Hepatocyte (in vitro differentiated cells): ENCODE results near the gene PPFIBP2. TPM values are rescaled to one million over a fixed set of nuclear protein-coding genes. Genes with fewer than 3 reads are reported as not detected.

Experiments
- DNase-seq: peaks from one replicate; pipeline ENCODE4 v3.0.0-alpha.2; 2016; ENCODE audit warnings: low spot score
- H2AFZ ChIP-seq: fragments of 200-600 bp; sonication (generic); 2 replicates; pipeline ENCODE4 v1.6.0; 2016; ENCODE audit warnings: antibody characterized with exemption, mild to moderate bottlenecking
- H3K27ac ChIP-seq: fragments of 200-600 bp; sonication (generic); 2 replicates; pipeline ENCODE4 v1.5.1; 2016; ENCODE audit warnings: mild to moderate bottlenecking
- H3K27me3 ChIP-seq: fragments of 200-600 bp; sonication (generic); 2 replicates; pipeline ENCODE4 v1.6.1; 2016
- H3K36me3 ChIP-seq: fragments of 200-600 bp; sonication (generic); replicated peaks from 2 replicates; pipeline ENCODE4 v1.5.1; 2016; ENCODE audit warnings: low read depth; ENCODE audit not compliant: insufficient read depth
- H3K4me1 ChIP-seq: fragments of 200-600 bp; sonication (generic); 2 replicates; pipeline ENCODE4 v1.5.1; 2016; ENCODE audit warnings: mild to moderate bottlenecking, moderate library complexity; ENCODE audit not compliant: insufficient read depth
- H3K4me2 ChIP-seq: fragments of 200-600 bp; sonication (generic); 2 replicates; pipeline ENCODE4 v1.6.0; 2016
- H3K4me3 ChIP-seq: fragments of 200-600 bp; sonication (generic); 2 replicates; pipeline ENCODE4 v1.5.1; 2016; ENCODE audit warnings: mild to moderate bottlenecking
- H3K79me2 ChIP-seq: fragments of 200-600 bp; sonication (generic); 2 replicates; pipeline ENCODE4 v1.6.0; 2017; ENCODE audit warnings: mild to moderate bottlenecking
- H3K9me2 ChIP-seq: fragments of 200-600 bp; sonication (generic); replicated peaks from 2 replicates; pipeline ENCODE4 v1.6.0; 2017; ENCODE audit warnings: mild to moderate bottlenecking; ENCODE audit not compliant: insufficient read depth
- H3K9me3 ChIP-seq: fragments of 200-600 bp; sonication (generic); 2 replicates; pipeline ENCODE4 v1.5.1; 2016; ENCODE audit warnings: low read depth, mild to moderate bottlenecking
- H4K20me1 ChIP-seq: fragments of 200-600 bp; sonication (generic); 2 replicates; pipeline ENCODE4 v1.6.0; 2016; ENCODE audit warnings: mild to moderate bottlenecking; ENCODE audit not compliant: insufficient read depth, poor library complexity, severe bottlenecking
- EZH2 ChIP-seq: fragments of 200-600 bp; sonication (generic); IDR thresholded peaks from 2 replicates; pipeline ENCODE4 v1.6.1; 2016; ENCODE audit warnings: antibody characterized with exemption, mild to moderate bottlenecking, borderline replicate concordance
- EZH2phosphoT487 ChIP-seq: fragments of 200-600 bp; sonication (generic); IDR thresholded peaks from one replicate; pipeline ENCODE4 v1.6.1; 2018; ENCODE audit warnings: antibody characterized with exemption, mild to moderate bottlenecking, low read depth, moderate library complexity; ENCODE audit not compliant: unreplicated experiment, severe bottlenecking
- WGBS: methylation state at CpG from one replicate; pipeline ENCODE4 v1.1.6; 2016; ENCODE audit warnings: low lambda C conversion rate; ENCODE audit errors: missing lambda C conversion rate; 5-methylcytosine and 5-hydroxymethylcytosine counted together
- polyA plus RNA-seq: library from polyadenylated mRNA; unstranded; fragments of >200 nt; fragmentation: Nextera tagmentation; extraction: Ambion mirVana; gene quantifications from 2 replicates; pipeline ENCODE4 v1.2.1, GENCODE V29; 2016
- total RNA-seq: library from RNA; depleted of rRNA; stranded (reverse); fragments of >200 nt; gene quantifications from 2 replicates; pipeline ENCODE4 v1.2.3, GENCODE V29; 2014
- TF ChIP-seq, protein P1 (sequence below): fragments of 200-600 bp; sonication (generic); IDR thresholded peaks from 2 replicates; pipeline ENCODE4 v1.5.1; 2016; ENCODE audit warnings: antibody characterized with exemption, mild to moderate bottlenecking; ENCODE audit not compliant: poor library complexity

Gene PPFIBP2
- total and polyA plus RNA-seq, 2 experiments from 2014 or later: 33.9 to 55.8 TPM

DNA sequence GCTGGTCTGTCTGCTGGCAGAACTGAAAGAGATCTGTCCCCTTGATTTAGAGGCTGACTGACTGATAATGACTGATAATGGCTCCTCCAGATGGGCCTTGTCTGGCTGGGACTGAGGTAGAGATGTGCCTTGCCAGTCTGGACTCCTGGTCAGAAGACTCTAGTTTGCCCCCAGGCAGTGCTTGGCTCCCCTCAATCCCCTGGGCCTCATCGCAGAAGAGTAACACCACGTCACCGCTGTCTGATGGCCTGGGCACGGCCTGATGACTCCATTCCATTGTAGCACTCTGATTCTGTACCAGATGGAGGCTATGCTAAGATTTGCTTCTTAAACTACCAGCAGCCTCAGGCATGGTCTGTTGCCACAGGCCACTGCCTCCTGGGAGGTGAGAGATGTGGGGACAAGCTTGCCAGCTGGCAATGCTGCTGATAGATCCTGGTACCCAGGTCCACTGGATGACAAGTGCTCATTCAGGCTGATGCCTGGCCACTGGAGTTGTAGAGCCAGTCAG lies 140.5 kb downstream of the PPFIBP2 start:
- H3K9me2 ChIP-seq: no peaks in the 10 kb centered on the region
- no peaks in the 10 kb centered on the region for H4K20me1 ChIP-seq
- no peaks in the 10 kb centered on the region for H3K79me2 ChIP-seq
- no peaks in the 10 kb centered on the region for H3K27me3 ChIP-seq
- WGBS: 65% methylated on average over 4 of the region's 4 CpGs
- no peak overlapping the region for H3K4me2 ChIP-seq
- no peak for DNase-seq
- no peak for TF ChIP-seq EZH2phosphoT487
- TF ChIP-seq, protein P1, sequence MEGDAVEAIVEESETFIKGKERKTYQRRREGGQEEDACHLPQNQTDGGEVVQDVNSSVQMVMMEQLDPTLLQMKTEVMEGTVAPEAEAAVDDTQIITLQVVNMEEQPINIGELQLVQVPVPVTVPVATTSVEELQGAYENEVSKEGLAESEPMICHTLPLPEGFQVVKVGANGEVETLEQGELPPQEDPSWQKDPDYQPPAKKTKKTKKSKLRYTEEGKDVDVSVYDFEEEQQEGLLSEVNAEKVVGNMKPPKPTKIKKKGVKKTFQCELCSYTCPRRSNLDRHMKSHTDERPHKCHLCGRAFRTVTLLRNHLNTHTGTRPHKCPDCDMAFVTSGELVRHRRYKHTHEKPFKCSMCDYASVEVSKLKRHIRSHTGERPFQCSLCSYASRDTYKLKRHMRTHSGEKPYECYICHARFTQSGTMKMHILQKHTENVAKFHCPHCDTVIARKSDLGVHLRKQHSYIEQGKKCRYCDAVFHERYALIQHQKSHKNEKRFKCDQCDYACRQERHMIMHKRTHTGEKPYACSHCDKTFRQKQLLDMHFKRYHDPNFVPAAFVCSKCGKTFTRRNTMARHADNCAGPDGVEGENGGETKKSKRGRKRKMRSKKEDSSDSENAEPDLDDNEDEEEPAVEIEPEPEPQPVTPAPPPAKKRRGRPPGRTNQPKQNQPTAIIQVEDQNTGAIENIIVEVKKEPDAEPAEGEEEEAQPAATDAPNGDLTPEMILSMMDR: no peak
- TF ChIP-seq EZH2: no peak
- H3K27ac ChIP-seq: no peak overlapping the region
- H3K36me3 ChIP-seq: no peaks in the 10 kb centered on the region
- no peak overlapping the region for H2AFZ ChIP-seq
- no peaks in the 10 kb centered on the region for H3K4me1 ChIP-seq
- no peak overlapping the region for H3K4me3 ChIP-seq
- no peaks in the 10 kb centered on the region for H3K9me3 ChIP-seq

- WGBS: 88% methylated on average over 14 of the region's 14 CpGs
- Histone ChIP-seq H2AFZ (no peak overlapping the region), H3K36me3 (no peaks in the 10 kb centered on the region), H3K27ac (no peak overlapping the region), H3K9me2 (no peaks in the 10 kb centered on the region), H4K20me1 (no peaks in the 10 kb centered on the region), H3K4me3 (no peak overlapping the region), H3K79me2 (no peaks in the 10 kb centered on the region), H3K4me1 (no peaks in the 10 kb centered on the region), H3K27me3 (no peaks in the 10 kb centered on the region), H3K9me3 (no peaks in the 10 kb centered on the region), H3K4me2 (no peak overlapping the region)
- DNase-seq: no peak
- no peak for TF ChIP-seq EZH2
Observed at GRCh38 chr11:7655253-7656217, 141.7 kb downstream of the PPFIBP2 start.

DNA sequence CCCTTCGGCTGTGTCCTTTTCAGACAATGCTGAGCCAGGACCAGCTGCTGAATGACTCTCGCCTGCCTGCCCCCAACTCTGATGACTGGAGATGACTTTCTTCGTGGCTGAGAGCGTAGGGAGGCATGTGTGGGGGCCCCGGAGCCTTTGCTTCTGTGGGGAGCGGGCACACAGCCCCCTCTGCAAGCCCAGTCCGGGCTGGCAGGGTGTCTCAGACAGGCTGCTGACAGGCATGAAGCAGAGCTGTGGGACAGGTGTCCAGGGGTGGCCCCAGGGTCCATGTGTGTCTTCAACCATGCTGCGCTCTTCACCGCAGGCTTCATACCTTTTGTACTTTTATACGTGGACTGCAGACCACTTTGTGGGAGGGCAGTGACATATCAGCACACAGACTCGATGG lies 142.9 kb downstream of the PPFIBP2 start:
- no peaks in the 10 kb centered on the region for H3K36me3 ChIP-seq
- 94% methylated on average over 11 of the region's 11 CpGs for WGBS

More for the DNA sequence above, 142.9 kb downstream of the PPFIBP2 start:
- Histone ChIP-seq H3K9me3 (no peaks in the 10 kb centered on the region), H3K4me2 (no peak overlapping the region), H4K20me1 (no peaks in the 10 kb centered on the region), H2AFZ (no peak overlapping the region), H3K4me1 (no peaks in the 10 kb centered on the region), H3K27ac (no peak overlapping the region), H3K79me2 (no peaks in the 10 kb centered on the region), H3K9me2 (no peaks in the 10 kb centered on the region), H3K27me3 (no peaks in the 10 kb centered on the region), H3K4me3 (no peak overlapping the region)
- DNase-seq: no peak
- TF ChIP-seq EZH2phosphoT487 (no peak), EZH2 (no peak)
- TF ChIP-seq, protein P1: no peak
